Suprapubic skin (tissue), 3 donors: ENCODE results near the gene MAPK4.

ENCODE experiments used
- CTCF ChIP-seq, 2 donors: fragments of 200-600 bp in 1 of 2; fragments of 450-650 bp in 1 of 2; sonication (generic) in 1 of 2; IDR thresholded peaks; one replicate each; pipeline ENCODE4 v1.5.1; 2016 to 2019; ENCODE audit warnings: antibody characterized with exemption in 2 of 2, mild to moderate bottlenecking in 1 of 2, moderate library complexity in 1 of 2
- POLR2AphosphoS5 ChIP-seq, 3 donors: sonication (generic); formaldehyde crosslinking; IDR thresholded peaks; one replicate each; pipeline ENCODE4 v1.6.1; 2017; ENCODE audit warnings: antibody characterized with exemption in 3 of 3

DNA sequence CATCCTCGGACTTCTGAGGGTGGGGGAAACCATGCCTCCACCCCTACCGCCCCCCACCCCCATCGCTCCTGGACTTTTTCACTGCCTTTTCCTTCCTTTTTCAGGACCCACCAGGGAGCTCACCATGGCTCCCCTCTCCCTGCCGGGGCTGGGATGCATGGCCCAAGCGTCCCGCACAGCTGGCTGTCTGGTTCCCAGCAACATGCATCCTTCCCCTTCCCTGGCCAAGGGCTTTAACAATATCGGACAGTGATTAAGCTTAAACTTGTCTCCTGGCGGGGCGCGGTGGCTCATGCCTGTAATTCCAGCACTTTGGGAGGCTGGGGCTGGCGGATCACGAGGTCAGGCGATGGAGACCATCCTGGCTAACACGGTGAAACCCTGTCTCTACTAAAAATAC, 215.8 kb downstream of the MAPK4 start:
- TF ChIP-seq CTCF (IDR thresholded peaks at IDR 0.05) (no peak), POLR2AphosphoS5 (IDR thresholded peaks at IDR 0.05) (no peak)
